Activated CD4-positive, alpha-beta memory T cell treated with anti-CD3 and anti-CD28 coated beads, Interleukin-2, amount 10 ng/mL, durations not matched to agents 7 days and 5 days (primary cell): ENCODE results near the gene FBRS. TPM values are rescaled to one million over a fixed set of nuclear protein-coding genes. Genes with fewer than 3 reads are reported as not detected.

Experiments used
- CTCF ChIA-PET: fragments of 350-600 bp; sonication (Branson Sonifier 250); formaldehyde crosslinking; loops from one replicate; lab custom pipeline; 2021; ENCODE audit warnings: antibody characterized with exemption, inconsistent platforms; lab: Charles Lee
- POLR2A ChIA-PET: fragments of 350-600 bp; sonication (Branson Sonifier 250); formaldehyde crosslinking; loops from one replicate; lab custom pipeline; 2021; ENCODE audit warnings: antibody characterized with exemption; lab: Charles Lee
- DNase-seq: peaks from one replicate; pipeline ENCODE4 v3.0.0-alpha.2; 2020
- H3K27ac Mint-ChIP-seq: one replicate; pipeline ENCODE4 v1.8.0; 2021; ENCODE audit warnings: mild to moderate bottlenecking, mixed read lengths
- H3K27me3 Mint-ChIP-seq: one replicate; pipeline ENCODE4 v1.8.0; 2021; ENCODE audit warnings: mixed read lengths
- H3K36me3 Mint-ChIP-seq: one replicate; pipeline ENCODE4 v1.8.0; 2021; ENCODE audit warnings: low read depth, mixed read lengths
- H3K4me1 Mint-ChIP-seq: one replicate; pipeline ENCODE4 v1.8.0; 2021; ENCODE audit warnings: mixed read lengths
- H3K4me3 Mint-ChIP-seq: one replicate; pipeline ENCODE4 v1.8.0; 2021; ENCODE audit warnings: mild to moderate bottlenecking, mixed read lengths
- H3K9me3 Mint-ChIP-seq: one replicate; pipeline ENCODE4 v1.8.0; 2021; ENCODE audit warnings: mixed read lengths
- total RNA-seq, 2 experiments: library from RNA; stranded (reverse); gene quantifications; one replicate each; pipeline ENCODE4 v1.2.3, GENCODE V29; 2021

The FBRS gene
- total RNA-seq, 2 experiments from 2014 or later = 106 to 107 TPM

- POLR2A ChIA-PET = no interaction called here
- CTCF ChIA-PET = interaction anchor here (0.5 kb wide), 1 partner anchor 190 kb away, joined by 3 read pairs; no protein-coding TSS in a partner anchor
- H3K27me3 Mint-ChIP-seq = no peaks in the 10 kb centered on the region
Observed at GRCh38 chr16:30667361-30667905, 9.2 kb downstream of the FBRS start.

GRCh38 chr16:30668393-30668792, 10.2 kb downstream of the FBRS start:
- Mint-ChIP-seq H3K4me3 (no peak overlapping the region), H3K27me3 (no peaks in the 10 kb centered on the region), H3K27ac (no peak overlapping the region), H3K36me3 (peaks cover 56% of the 10 kb centered on the region), H3K4me1 (peaks cover 8% of the 10 kb centered on the region), H3K9me3 (no peaks in the 10 kb centered on the region)
- CTCF ChIA-PET = no interaction called here
- no peak for DNase-seq
- POLR2A ChIA-PET = interaction anchor here (1.1 kb wide), 1 partner anchor 8 kb away, joined by 3 read pairs; no protein-coding TSS in a partner anchor

More at GRCh38 chr16:30667361-30667905, 9.2 kb downstream of the FBRS start:
- Mint-ChIP-seq H3K9me3 (no peaks in the 10 kb centered on the region), H3K36me3 (peaks cover 65% of the 10 kb centered on the region), H3K27ac (no peak overlapping the region), H3K4me3 (no peak overlapping the region), H3K4me1 (peaks cover 17% of the 10 kb centered on the region)
- DNase-seq = no peak

GRCh38 chr16:30669026-30669902, 11.0 kb downstream of the FBRS start:
- ChIA-PET POLR2A (interaction anchor here (1.1 kb wide), 2 partner anchors 9 to 10 kb away, joined by 3 to 5 read pairs; no protein-coding TSS in a partner anchor), CTCF (no interaction called here)
- Mint-ChIP-seq H3K36me3 (peaks cover 49% of the 10 kb centered on the region), H3K4me1 (peaks cover 3% of the 10 kb centered on the region), H3K27ac (no peak overlapping the region), H3K9me3 (no peaks in the 10 kb centered on the region), H3K4me3 (no peak overlapping the region), H3K27me3 (no peaks in the 10 kb centered on the region)
- DNase-seq = no peak

GRCh38 chr16:30669903-30670824, 11.9 kb downstream of the FBRS start:
- H3K4me3 Mint-ChIP-seq = no peak overlapping the region
- H3K4me1 Mint-ChIP-seq = peaks cover 1% of the 10 kb centered on the region
- peaks cover 45% of the 10 kb centered on the region for H3K36me3 Mint-ChIP-seq
- ChIA-PET POLR2A (interaction anchor here (1.1 kb wide), 1 partner anchor 11 kb away, joined by 5 read pairs; no protein-coding TSS in a partner anchor), CTCF (interaction anchor here (0.5 kb wide), 1 partner anchor 24 kb away, joined by 3 read pairs; no protein-coding TSS in a partner anchor)
- no peak overlapping the region for H3K27ac Mint-ChIP-seq
- no peaks in the 10 kb centered on the region for H3K27me3 Mint-ChIP-seq
- H3K9me3 Mint-ChIP-seq = no peaks in the 10 kb centered on the region
- DNase-seq = no peak

GRCh38 chr16:30675143-30675542, 16.9 kb downstream of the FBRS start:
- ChIA-PET CTCF (interaction anchor here (0.9 kb wide), 1 partner anchor 19 kb away, joined by 3 read pairs; no protein-coding TSS in a partner anchor), POLR2A (interaction anchor here (1.1 kb wide), 1 partner anchor 10 kb away, joined by 3 read pairs; no protein-coding TSS in a partner anchor)
- DNase-seq = no peak
- H3K4me1 Mint-ChIP-seq = no peaks in the 10 kb centered on the region
- H3K9me3 Mint-ChIP-seq = no peaks in the 10 kb centered on the region
- peaks cover 9% of the 10 kb centered on the region for H3K36me3 Mint-ChIP-seq
- H3K4me3 Mint-ChIP-seq = no peak overlapping the region
- H3K27me3 Mint-ChIP-seq = no peaks in the 10 kb centered on the region
- no peak overlapping the region for H3K27ac Mint-ChIP-seq

- CTCF ChIA-PET = interaction anchor here (0.7 to 0.9 kb wide), 2 partner anchors 19 to 49 kb away, joined by 3 read pairs; no protein-coding TSS in a partner anchor
- Mint-ChIP-seq H3K27ac (no peak overlapping the region), H3K4me3 (no peak overlapping the region), H3K4me1 (no peaks in the 10 kb centered on the region), H3K36me3 (no peaks in the 10 kb centered on the region), H3K27me3 (no peaks in the 10 kb centered on the region), H3K9me3 (no peaks in the 10 kb centered on the region)
- POLR2A ChIA-PET = interaction anchor here (1.1 to 1.6 kb wide), 2 partner anchors 17 to 19 kb away, joined by 5 to 7 read pairs; partner anchors contain the start of gene FBRS
- no peak for DNase-seq
Observed at GRCh38 chr16:30677931-30678585, 19.8 kb downstream of the FBRS start.

GRCh38 chr16:30678586-30678970, 20.3 kb downstream of the FBRS start:
- no peaks in the 10 kb centered on the region for H3K36me3 Mint-ChIP-seq
- no peaks in the 10 kb centered on the region for H3K27me3 Mint-ChIP-seq
- DNase-seq = no peak
- ChIA-PET CTCF (no interaction called here), POLR2A (interaction anchor here (1.1 to 1.6 kb wide), 2 partner anchors 17 to 20 kb away, joined by 5 to 7 read pairs; partner anchors contain the start of gene FBRS)
- H3K4me3 Mint-ChIP-seq = no peak overlapping the region
- no peaks in the 10 kb centered on the region for H3K9me3 Mint-ChIP-seq
- no peaks in the 10 kb centered on the region for H3K4me1 Mint-ChIP-seq
- H3K27ac Mint-ChIP-seq = no peak overlapping the region

GRCh38 chr16:30680326-30680725, 22.1 kb downstream of the FBRS start:
- H3K9me3 Mint-ChIP-seq = no peaks in the 10 kb centered on the region
- H3K27ac Mint-ChIP-seq = no peak overlapping the region
- no peak overlapping the region for H3K4me3 Mint-ChIP-seq
- ChIA-PET CTCF (no interaction called here), POLR2A (interaction anchor here (1.0 kb wide), 1 partner anchor 11 kb away, joined by 3 read pairs; no protein-coding TSS in a partner anchor)
- H3K36me3 Mint-ChIP-seq = no peaks in the 10 kb centered on the region
- H3K27me3 Mint-ChIP-seq = no peaks in the 10 kb centered on the region
- no peaks in the 10 kb centered on the region for H3K4me1 Mint-ChIP-seq
- DNase-seq = no peak

GRCh38 chr16:30688701-30689100, 30.5 kb downstream of the FBRS start:
- no peaks in the 10 kb centered on the region for H3K27me3 Mint-ChIP-seq
- H3K9me3 Mint-ChIP-seq = no peaks in the 10 kb centered on the region
- no peak overlapping the region for H3K4me3 Mint-ChIP-seq
- H3K36me3 Mint-ChIP-seq = no peaks in the 10 kb centered on the region
- ChIA-PET POLR2A (no interaction called here), CTCF (no interaction called here)
- no peak for DNase-seq
- no peak overlapping the region for H3K27ac Mint-ChIP-seq
- H3K4me1 Mint-ChIP-seq = peaks cover 7% of the 10 kb centered on the region

GRCh38 chr16:30691907-30692306, 33.7 kb downstream of the FBRS start:
- no peaks in the 10 kb centered on the region for H3K9me3 Mint-ChIP-seq
- H3K36me3 Mint-ChIP-seq = no peaks in the 10 kb centered on the region
- H3K27ac Mint-ChIP-seq = no peak overlapping the region
- ChIA-PET POLR2A (no interaction called here), CTCF (interaction anchor here (0.6 to 6.1 kb wide), 3 partner anchors 32 to 1246 kb away, joined by 3 to 67 read pairs (median 3); partner anchors contain the start of genes DCTPP1 and FBRS)
- no peaks in the 10 kb centered on the region for H3K27me3 Mint-ChIP-seq
- peaks cover 20% of the 10 kb centered on the region for H3K4me1 Mint-ChIP-seq
- H3K4me3 Mint-ChIP-seq = no peak overlapping the region
- DNase-seq = no peak

- H3K27ac Mint-ChIP-seq = peak overlapping the region; percentile 8
- H3K4me1 Mint-ChIP-seq = peaks cover 26% of the 10 kb centered on the region
- DNase-seq = no peak
- no peak overlapping the region for H3K4me3 Mint-ChIP-seq
- no peaks in the 10 kb centered on the region for H3K36me3 Mint-ChIP-seq
- ChIA-PET POLR2A (interaction anchor here (3.5 kb wide), 1 partner anchor 33 kb away, joined by 44 read pairs; no protein-coding TSS in a partner anchor), CTCF (interaction anchor here (0.7 to 6.1 kb wide), 7 partner anchors 16 to 263 kb away, joined by 3 to 67 read pairs (median 3); partner anchors contain the start of genes DCTPP1, FBRS, PHKG2 and PRR14)
- no peaks in the 10 kb centered on the region for H3K9me3 Mint-ChIP-seq
- H3K27me3 Mint-ChIP-seq = no peaks in the 10 kb centered on the region
Observed at GRCh38 chr16:30692396-30693064, 34.3 kb downstream of the FBRS start.
